NCI-H2227 (cell line): Measurements from ENCODE around the gene EDN2.

Experiments
- DNase-seq: peaks from one replicate; lab custom pipeline; 2025; ENCODE audit not compliant: unreplicated experiment; lab: John Stamatoyannopoulos, UW

EDN2 gene

DNA sequence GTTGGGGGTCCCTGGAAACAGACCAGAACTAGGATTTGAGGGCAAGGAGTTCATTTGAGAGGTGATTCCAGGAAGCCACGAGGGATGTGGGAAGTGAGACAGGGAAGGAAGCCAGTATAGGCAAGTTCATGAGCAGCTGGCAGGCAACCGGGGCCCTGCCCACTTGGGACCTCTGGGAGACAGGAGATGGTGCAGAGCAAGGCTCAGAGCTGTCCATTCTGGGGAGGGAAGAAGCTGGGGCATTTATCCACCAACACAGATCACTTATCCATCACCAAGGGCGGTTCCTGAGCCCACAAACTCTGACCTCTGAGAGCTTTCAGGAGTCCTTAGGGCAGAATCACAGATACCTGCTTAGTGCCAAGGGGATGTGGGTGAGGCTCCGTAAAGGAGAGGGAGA lies 16.8 kb downstream of the EDN2 start:
- DNase-seq: no peak

GRCh38 chr1:41466146-41466545 lies 18.3 kb downstream of the EDN2 start:
- no peak for DNase-seq

GRCh38 chr1:41465741-41466140 lies 18.7 kb downstream of the EDN2 start:
- DNase-seq: no peak

- no peak for DNase-seq
Measured at GRCh38 chr1:41464885-41465284, 19.6 kb downstream of the EDN2 start.

- DNase-seq: no peak
Measured at GRCh38 chr1:41463516-41463915, 21.0 kb downstream of the EDN2 start.

GRCh38 chr1:41462680-41463004 lies 21.8 kb downstream of the EDN2 start:
- no peak for DNase-seq

GRCh38 chr1:41461790-41462679 lies 22.4 kb downstream of the EDN2 start:
- no peak for DNase-seq

GRCh38 chr1:41456847-41457540 lies 27.5 kb downstream of the EDN2 start:
- DNase-seq: no peak

GRCh38 chr1:41455479-41456332 lies 28.8 kb downstream of the EDN2 start:
- DNase-seq: no peak

- peak; percentile 50 for DNase-seq
Measured at GRCh38 chr1:41454406-41454805, 30.1 kb downstream of the EDN2 start.

- DNase-seq: no peak
Measured at GRCh38 chr1:41452704-41453290, 31.7 kb downstream of the EDN2 start.

DNA sequence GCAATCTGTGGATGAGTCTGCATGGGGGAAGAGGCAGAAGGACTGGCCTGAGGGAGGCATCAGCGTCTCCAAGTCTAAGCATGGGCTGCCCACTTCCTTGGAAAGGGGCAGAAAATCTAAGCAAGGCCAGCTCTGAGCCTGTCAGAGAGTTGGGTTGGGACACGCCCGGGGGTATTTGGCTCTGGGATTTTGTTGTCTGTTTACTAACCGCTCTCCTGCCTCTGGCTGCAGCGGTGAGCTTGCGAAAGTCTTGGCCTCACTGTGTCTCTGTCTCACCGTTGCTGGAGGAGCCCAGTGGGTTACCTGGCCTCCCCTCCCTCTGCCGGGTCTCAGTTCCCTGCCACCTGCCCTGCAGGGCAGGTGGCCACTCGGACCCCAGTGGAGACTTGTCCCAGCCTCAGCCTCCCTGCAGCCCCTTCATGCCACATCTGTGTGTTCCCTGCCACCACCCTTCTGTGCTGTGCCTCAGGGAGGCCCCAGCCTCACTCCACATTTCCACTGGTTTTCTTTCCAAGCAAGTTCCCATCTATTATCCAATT lies 33.7 kb downstream of the EDN2 start:
- DNase-seq: no peak

DNA sequence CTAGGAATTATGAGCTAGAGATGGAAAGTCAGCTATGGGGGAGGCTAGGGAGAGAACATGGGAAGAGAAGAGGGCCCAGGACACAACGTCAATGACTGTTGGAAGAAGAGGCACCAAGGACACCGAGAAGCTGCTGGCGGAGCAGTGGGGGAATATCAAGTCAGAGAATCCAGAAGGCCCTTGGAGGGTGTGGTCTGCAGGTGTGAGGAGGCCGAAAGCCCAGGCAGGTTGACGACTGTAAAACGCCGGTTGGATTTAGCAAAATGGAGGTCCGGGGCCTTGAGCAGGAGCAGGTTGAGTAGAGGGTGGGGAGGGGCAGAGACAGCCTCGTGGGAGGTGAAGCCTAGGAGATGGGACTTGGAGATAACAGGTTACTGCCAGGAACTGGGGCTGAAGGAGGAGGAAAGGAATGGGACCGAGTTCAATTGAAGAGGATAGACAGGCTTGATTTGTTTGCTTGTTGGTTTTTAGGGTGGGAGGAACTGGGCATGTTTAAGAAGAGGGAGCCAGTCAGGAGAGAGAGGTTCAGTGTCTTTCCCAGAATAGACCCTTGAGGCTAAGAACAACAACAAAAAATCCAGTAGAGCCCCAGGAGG lies 35.1 kb downstream of the EDN2 start:
- DNase-seq: no peak

- DNase-seq: no peak
Measured at GRCh38 chr1:41448821-41449220, 35.7 kb downstream of the EDN2 start.

- no peak for DNase-seq
Measured at GRCh38 chr1:41447995-41448770, 36.3 kb downstream of the EDN2 start.

- DNase-seq: no peak
Measured at GRCh38 chr1:41446851-41447610, 37.5 kb downstream of the EDN2 start.

GRCh38 chr1:41444785-41445184 lies 39.7 kb downstream of the EDN2 start:
- DNase-seq: no peak

DNA sequence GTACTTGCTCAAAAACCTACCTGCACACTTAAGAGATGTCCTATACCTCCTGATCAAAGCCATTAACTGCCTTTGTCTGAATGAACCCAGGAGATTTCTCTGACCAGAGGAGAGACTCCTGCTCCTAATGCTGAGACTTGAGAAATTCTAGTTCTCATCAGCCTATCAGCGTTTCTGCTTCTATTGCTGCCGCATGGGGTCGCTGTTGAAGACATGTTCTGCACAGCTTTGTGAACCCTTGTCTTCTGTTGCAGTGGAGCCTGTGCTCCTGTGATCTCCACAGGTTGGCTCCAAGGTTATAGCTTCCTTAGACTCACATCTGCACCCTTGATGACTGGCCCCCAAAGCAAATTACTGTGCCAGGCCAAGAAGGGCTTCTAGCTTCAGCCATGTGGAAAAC lies 40.2 kb downstream of the EDN2 start:
- DNase-seq: no peak

DNA sequence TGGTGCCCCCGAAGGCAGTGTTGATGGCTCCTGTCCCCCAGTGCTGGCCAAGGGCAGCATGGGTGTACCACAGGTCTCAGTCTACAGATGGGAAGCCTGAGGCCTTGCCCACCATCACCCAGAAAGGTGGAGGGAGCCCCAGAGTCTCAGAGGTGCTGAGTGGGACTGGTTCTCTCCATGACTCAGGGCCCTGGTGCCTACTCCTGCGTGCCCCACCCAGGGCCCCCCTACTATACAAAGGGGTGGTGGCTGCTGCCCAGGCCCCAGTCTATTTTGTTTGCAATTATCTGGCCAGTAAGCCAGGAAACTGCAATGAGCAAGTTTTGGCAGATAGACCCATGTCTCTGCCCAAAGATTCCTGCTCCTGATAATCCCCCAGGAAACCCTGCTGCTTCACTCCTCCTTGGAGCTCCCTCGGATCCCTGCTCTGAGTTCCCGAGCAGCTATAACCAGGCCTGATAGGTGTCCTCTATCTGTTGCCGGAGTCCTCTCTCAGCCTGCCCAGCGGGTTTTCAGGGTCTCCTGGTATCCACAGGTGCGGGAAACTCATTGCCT lies 41.7 kb downstream of the EDN2 start:
- DNase-seq: no peak
